ENCODE results near the gene FUOM. TPM values are rescaled to one million over a fixed set of nuclear protein-coding genes. Genes with fewer than 3 reads are reported as not detected.
A peak's percentile ranks its signal among the peaks of the same experiment; 100 is the strongest.

Gene FUOM
- total and polyA plus RNA-seq, 9 of the 15 experiments (the other 6 are each of a cell fraction or from before 2014, with no cell fraction given), result 1.8 to 96.1 (median 27.0) TPM

DNA sequence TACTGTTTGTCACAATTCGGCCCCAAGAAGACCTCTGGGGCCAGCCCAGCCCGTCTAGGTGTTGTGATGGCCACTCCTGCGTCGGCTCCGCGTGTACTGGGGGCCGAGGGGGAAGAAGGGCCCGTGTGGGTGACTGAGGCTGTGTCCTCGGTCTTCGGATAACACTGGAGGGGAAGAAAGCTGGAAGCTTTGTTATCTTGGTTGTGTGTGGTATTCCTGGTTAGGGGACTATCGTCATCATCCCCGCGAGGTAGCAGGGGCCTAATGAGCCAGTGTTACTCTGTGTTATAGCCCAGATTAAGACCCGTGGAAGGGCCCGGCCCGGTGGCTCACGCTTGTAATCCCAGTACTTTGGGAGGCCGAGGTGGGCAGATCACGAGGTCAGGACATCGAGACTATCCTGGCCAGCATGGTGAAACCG, 37.0 kb upstream of the FUOM start:
- H3K4me2 ChIP-seq (ENCODE audit: insufficient read depth, low read length), result peak overlapping the region; percentile 87
- no peaks in the 10 kb centered on the region for H3K9me3 ChIP-seq (replicated peaks; ENCODE audit: control insufficient read depth, insufficient read depth, low read depth, low read length)
- H4K20me1 ChIP-seq (replicated peaks; ENCODE audit: control insufficient read depth, insufficient read depth, low read length), result no peaks in the 10 kb centered on the region
- in situ Hi-C loops (cut with MboI) (no loop called here), intact Hi-C loops (cut with micrococcal nuclease) (loop anchor here (5.0 to 10.0 kb wide), 2 partner anchors 38 to 70 kb away; partner anchors contain the start of gene FUOM)
- no peak for TF ChIP-seq SMARCE1 (IDR thresholded peaks at IDR 0.05)
- TF ChIP-seq, protein P1, sequence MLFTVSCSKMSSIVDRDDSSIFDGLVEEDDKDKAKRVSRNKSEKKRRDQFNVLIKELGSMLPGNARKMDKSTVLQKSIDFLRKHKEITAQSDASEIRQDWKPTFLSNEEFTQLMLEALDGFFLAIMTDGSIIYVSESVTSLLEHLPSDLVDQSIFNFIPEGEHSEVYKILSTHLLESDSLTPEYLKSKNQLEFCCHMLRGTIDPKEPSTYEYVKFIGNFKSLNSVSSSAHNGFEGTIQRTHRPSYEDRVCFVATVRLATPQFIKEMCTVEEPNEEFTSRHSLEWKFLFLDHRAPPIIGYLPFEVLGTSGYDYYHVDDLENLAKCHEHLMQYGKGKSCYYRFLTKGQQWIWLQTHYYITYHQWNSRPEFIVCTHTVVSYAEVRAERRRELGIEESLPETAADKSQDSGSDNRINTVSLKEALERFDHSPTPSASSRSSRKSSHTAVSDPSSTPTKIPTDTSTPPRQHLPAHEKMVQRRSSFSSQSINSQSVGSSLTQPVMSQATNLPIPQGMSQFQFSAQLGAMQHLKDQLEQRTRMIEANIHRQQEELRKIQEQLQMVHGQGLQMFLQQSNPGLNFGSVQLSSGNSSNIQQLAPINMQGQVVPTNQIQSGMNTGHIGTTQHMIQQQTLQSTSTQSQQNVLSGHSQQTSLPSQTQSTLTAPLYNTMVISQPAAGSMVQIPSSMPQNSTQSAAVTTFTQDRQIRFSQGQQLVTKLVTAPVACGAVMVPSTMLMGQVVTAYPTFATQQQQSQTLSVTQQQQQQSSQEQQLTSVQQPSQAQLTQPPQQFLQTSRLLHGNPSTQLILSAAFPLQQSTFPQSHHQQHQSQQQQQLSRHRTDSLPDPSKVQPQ (CRISPR knock-in tag; IDR thresholded peaks at IDR 0.05; ENCODE audit: borderline replicate concordance), result no peak
- TF ChIP-seq CREM (IDR thresholded peaks at IDR 0.05; ENCODE audit: low read depth), result peak; percentile 17; the same call in 1 of the 2 replicates
- TF ChIP-seq ARID1B (IDR thresholded peaks at IDR 0.05), result no peak
- TF ChIP-seq, protein P2, sequence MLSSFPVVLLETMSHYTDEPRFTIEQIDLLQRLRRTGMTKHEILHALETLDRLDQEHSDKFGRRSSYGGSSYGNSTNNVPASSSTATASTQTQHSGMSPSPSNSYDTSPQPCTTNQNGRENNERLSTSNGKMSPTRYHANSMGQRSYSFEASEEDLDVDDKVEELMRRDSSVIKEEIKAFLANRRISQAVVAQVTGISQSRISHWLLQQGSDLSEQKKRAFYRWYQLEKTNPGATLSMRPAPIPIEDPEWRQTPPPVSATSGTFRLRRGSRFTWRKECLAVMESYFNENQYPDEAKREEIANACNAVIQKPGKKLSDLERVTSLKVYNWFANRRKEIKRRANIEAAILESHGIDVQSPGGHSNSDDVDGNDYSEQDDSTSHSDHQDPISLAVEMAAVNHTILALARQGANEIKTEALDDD (IDR thresholded peaks at IDR 0.05), result peak; percentile 28; the same call in 1 of the 2 replicates
- peak; percentile 8; the same call in 1 of the 2 replicates for TF ChIP-seq ZFX (CRISPR knock-in tag; IDR thresholded peaks at IDR 0.05)
- TF ChIP-seq, protein P3, sequence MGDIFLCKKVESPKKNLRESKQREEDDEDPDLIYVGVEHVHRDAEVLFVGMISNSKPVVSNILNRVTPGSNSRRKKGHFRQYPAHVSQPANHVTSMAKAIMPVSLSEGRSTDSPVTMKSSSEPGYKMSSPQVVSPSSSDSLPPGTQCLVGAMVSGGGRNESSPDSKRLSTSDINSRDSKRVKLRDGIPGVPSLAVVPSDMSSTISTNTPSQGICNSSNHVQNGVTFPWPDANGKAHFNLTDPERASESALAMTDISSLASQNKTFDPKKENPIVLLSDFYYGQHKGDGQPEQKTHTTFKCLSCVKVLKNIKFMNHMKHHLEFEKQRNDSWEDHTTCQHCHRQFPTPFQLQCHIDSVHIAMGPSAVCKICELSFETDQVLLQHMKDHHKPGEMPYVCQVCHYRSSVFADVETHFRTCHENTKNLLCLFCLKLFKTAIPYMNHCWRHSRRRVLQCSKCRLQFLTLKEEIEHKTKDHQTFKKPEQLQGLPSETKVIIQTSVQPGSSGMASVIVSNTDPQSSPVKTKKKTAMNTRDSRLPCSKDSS (IDR thresholded peaks at IDR 0.05; ENCODE audit: low read depth, partially characterized antibody), result no peak
- no peak for TF ChIP-seq EP400 (IDR thresholded peaks at IDR 0.05)
- no peak for TF ChIP-seq JUNB (CRISPR knock-in tag; conservative IDR thresholded peaks at IDR 0.05)
- TF ChIP-seq HNRNPK (IDR thresholded peaks at IDR 0.05; ENCODE audit: low read depth, low read length, poor library complexity, severe bottlenecking), result no peak
- TF ChIP-seq ETV1 (tag; conservative IDR thresholded peaks at IDR 0.05; ENCODE audit: low read depth), result no peak
- TF ChIP-seq TFE3 (CRISPR knock-in tag; IDR thresholded peaks at IDR 0.05), result 0 out of 2 replicates have a peak, but pooled peaks have one; percentile 30
- 0 out of 2 replicates have a peak, but pooled peaks have one; percentile 21 for TF ChIP-seq CREB3 (tag; conservative IDR thresholded peaks at IDR 0.05; ENCODE audit: low read depth)
- ChIA-PET POLR2A (no interaction called here), CTCF (ENCODE audit: low intra/inter-chr PET ratio) (no interaction called here)
- H3K27ac ChIP-seq (ENCODE audit: extremely low read depth, low read depth, low read length), result peak overlapping the region; percentile 98
- peaks cover 32% of the 10 kb centered on the region; the same call in 1 of the 3 replicates for H3K36me3 ChIP-seq (ENCODE audit: control insufficient read depth, insufficient read depth, low read length)
- H3K9ac ChIP-seq (ENCODE audit: insufficient read depth in 1 of 2, low read depth in 2 of 2, low read length in 2 of 2), result peak overlapping the region; percentile 90 to 99
- ATAC-seq (peak; percentile 46), DNase-seq (ENCODE audit: extremely low read depth in 1 of 4, low spot score in 3 of 4) (peak; percentile 20 to 46 (median 25)), FAIRE-seq (peak; percentile 72)
- H3K4me1 ChIP-seq (replicated peaks in 1 of 2; ENCODE audit: control insufficient read depth in 2 of 2, insufficient read depth in 2 of 2, low read length in 2 of 2), result peaks cover 17 to 55% of the 10 kb centered on the region in 2 experiments
- WGBS (ENCODE audit: insufficient coverage, low coverage, missing lambda C conversion rate), result 2% methylated on average over 18 of the region's 21 CpGs
- H3K27me3 ChIP-seq (ENCODE audit: control insufficient read depth in 2 of 2, insufficient read depth in 2 of 2, low read length in 2 of 2), result no peaks in the 10 kb centered on the region
- H3K9me1 ChIP-seq (ENCODE audit: control insufficient read depth, insufficient read depth, low read length), result no peaks in the 10 kb centered on the region
- BruUV-seq (replicated peaks), result TSS peak; percentile 52
- peak overlapping the region; percentile 63; the same call in 1 of the 2 replicates for H2AFZ ChIP-seq (ENCODE audit: low read depth, low read length)
- H3K79me2 ChIP-seq (ENCODE audit: control insufficient read depth, insufficient read depth, low read length), result peaks cover 20% of the 10 kb centered on the region
- peak overlapping the region; percentile 66 for H3K4me3 ChIP-seq

Data from K562 (cell line).